HG03025 (cell line): ENCODE results near the gene TTLL4.

ENCODE experiments used
- ATAC-seq: cut with Tn5 transposase; IDR thresholded peaks from one replicate; pipeline ENCODE4 v1.9.1; 2021; ENCODE audit warnings: mild to moderate bottlenecking, moderate library complexity; ENCODE audit not compliant: unreplicated experiment, low FRiP score

TTLL4 gene

DNA sequence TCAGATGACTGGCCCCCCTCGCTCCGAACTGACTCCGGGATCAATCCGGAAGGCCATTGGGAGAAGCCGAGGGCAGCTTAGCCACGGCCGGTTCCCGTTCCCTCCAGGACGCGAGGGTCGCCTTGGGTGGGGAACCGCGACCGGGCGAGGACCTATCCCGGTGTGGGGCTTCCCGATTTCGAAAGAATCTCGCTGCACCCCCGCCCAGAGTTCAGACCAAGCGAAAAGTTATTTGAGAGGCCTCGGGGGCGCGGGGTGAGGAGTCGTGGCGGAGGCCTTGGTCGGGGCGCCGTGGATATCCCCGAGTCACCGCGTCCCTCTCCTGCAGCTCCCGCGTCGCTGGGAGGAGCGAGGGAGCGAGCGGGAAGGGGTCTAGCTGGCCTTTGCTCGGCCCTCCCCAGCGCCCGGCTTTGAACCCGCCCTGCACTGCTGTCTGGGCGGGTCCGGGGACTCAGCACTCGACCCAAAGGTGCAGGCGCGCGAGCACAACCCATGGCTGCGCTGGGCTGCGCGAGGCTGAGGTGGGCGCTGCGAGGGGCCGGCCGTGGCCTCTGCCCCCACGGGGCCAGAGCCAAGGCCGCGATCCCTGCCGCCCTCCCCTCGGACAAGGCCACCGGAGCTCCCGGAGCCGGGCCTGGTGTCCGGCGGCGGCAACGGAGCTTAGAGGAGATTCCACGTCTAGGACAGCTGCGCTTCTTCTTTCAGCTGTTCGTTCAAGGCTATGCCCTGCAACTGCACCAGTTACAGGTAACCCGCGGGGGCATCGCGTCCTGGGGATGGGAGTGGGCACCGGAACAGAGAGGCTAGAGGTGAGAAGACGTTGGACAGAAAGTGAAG is 71.3 kb downstream of the TTLL4 start, which contains the start of gene CYP27A1:
Gene CYP27A1 (plus strand): TSS at position 457 of the 837 bp plus-strand sequence. CDS start 36 bp downstream, at position 493.
- ATAC-seq = no peak

DNA sequence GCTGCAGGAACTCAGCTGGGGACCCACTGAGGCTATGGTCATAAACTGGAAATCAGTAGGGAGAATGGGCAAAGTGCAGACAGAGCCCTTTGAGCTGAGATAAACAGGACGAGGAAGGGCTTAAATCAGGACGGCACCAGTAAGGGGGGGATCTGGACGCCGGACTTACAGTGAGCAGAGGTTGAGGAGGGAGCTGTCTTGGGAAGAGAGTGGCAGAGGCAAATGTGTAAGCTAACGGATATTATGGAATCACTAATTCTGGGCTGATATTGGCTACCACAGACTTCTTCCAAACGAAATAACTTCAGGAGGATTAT is 71.9 kb downstream of the TTLL4 start:
- ATAC-seq = no peak

DNA sequence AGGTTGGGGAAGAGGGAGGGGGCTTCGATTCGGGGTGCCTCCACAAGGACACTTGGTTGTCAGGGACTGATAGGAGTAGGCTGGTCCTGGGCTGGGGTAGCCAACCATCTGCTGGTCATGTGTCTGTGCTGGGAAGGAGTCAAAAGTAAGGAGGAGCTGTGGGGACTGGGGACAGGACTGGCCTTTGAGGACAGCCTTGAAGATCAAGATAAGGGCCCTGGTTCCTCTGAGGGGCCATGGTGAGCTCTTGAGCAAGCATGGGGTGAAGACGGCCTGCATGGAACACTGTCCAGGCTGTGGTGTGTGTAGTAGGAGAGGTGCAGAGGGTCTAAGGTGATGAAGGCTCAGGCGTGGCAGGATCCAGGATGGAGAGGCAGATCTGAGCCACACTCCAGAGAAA is 73.1 kb downstream of the TTLL4 start:
- no peak for ATAC-seq

DNA sequence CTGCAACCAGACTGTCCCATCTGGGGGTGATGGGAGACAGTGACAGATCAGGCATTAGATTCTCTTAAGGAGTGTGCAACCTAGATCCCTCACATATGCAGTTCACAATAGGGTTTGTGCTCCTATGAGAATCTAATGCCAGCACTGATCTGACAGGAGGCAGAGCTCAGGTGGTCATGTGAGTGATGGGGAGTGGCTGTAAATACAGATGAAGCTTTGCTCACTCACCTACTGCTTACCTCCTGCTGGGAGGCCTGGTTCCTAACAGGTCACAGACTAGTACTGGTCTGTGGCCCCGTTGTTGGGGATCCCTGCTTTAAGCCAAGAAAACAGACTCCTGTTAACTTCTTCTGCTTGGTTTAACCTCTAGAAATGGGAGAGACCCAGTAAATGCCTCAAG is 74.5 kb downstream of the TTLL4 start:
- ATAC-seq = no peak

DNA sequence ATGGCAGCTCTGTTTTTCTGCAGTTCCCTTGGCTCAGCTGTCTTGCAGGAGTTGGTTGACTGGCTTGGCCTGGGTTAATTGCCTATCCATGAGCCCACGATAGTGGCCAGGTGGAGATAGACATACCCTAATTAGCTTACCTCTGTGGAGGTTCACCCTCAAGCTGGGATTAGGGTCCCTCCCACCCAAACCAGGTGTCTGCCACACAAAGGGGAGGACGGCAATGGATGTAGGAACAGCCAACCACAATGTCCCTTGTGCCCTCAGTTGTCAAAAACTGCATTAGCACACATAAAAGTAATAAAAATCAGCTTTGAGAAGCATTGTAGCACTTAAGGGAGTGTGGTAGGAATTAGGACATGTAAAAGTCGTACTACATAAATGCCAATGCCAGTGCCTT is 75.5 kb downstream of the TTLL4 start:
- ATAC-seq = no peak

DNA sequence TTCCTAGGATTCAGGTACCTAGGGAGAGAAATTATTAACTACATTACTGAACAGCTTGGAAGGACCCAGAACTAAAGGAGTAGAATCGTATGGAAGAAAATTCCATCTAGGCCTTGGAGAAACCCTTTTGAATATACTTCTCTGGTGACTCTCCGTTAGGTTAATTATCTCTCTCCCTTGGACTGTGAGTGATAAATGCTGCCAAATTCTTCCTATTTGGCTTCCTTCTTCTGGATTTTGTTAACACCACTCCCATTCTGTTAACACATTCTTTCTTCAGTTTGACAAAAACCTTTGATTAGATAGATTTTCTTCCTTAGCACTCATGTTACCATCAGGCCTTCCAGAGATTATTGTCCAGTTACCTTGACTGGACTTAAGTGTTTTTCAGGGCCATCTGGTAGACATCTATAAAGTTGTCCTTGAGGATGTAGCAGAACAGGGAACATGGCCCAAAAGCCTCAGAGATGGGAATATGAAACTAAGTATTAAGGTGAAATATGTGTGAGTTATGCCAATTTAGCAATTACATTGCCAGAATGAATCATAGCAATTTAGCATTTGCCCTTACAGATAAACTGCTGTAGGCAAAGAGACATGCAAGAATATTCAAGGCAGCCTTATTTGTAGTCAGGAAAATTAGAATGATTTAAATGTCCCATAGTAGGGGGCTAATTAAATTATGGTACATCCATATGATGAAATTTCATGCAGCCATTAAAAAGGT is 78.1 kb downstream of the TTLL4 start:
- ATAC-seq = no peak

DNA sequence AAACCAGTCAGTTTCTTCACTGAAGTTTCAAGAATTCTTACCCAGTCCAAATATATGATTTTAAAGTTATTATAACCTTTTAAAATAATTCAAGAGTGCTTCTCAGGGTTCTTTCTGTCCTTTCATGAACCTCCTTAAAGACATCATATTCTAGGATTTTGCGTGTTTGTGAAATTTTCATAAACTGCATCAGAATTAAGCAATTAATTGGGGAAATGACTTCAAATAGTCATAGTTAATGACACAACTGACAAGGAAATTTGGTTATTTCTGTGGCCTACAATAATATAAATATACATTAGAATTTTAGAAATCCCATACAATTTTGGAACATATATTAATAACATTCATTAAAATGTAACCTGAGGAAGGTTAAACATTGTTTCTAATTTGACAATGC is 81.8 kb downstream of the TTLL4 start:
- no peak for ATAC-seq

DNA sequence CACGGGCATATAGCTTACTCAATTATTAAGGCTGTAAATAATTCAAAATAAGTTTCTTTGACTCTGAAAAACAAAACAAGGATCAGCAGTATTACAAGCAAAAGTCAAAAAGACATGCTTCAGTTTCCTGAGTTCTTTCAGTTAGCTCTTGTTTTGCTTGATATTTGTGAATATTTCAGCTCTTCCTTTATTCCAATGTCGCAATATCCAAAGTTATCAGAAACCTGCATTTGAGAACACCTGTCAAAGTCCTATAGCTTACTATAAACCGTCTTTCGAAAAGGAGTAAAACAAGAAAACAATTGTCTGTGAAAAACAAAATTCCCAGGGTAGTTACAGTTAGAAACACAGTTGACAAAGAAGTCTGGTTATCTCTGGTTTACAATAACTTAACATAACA is 86.1 kb downstream of the TTLL4 start:
- no peak for ATAC-seq

DNA sequence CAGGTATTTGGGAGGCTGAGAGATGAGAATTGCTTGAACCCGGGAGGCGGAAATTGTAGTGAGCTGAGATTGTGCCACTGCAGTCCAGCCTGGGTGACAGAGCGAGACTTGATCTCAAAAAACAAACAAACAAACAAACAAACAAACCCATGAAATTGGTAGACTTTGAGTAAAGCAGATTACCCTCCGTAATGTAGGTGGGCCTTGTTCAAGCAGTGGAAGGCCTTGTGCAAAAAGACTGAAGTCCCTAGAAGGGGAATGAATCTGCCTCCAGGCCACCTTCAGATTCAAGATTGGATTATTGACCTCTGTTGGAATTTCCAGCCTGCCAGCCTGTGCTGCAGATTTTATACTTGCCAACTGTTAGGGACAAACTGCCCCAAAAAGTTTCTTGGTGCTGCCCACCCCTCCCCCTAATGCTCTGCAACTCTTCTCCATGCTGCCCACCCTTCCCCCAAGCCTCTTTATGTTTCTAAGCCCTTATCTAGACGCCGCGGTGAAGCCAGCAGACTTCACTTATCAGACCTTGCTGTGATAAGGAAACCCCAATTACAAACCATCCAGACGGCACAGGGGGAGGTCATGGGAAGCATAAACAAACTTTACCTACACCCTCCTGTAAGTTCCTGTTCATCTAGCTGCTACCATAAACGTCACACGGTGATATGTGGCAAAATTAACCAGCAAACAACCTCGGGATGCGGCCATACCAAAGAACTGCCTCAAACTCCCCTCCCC is 88.3 kb downstream of the TTLL4 start:
- no peak for ATAC-seq

DNA sequence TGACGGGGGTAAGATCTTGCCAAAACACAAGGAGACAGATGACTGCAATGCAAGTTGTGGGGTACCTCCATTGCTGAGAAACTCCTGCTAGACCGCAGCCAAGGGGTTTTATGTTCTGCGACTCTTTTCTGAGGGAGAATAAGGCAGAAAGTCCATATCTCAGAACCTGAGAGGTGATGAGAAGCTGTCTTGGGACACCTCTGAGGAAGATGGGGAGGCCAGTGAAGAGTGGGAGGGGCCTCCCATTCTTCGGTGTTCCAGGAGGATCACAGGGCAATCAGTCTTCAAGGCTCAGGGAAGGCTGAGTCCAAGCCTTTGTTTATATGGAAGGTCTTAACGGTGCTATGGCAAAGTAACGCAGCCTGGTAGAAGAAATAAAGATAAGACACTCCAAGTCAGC is 89.4 kb downstream of the TTLL4 start:
- no peak for ATAC-seq

DNA sequence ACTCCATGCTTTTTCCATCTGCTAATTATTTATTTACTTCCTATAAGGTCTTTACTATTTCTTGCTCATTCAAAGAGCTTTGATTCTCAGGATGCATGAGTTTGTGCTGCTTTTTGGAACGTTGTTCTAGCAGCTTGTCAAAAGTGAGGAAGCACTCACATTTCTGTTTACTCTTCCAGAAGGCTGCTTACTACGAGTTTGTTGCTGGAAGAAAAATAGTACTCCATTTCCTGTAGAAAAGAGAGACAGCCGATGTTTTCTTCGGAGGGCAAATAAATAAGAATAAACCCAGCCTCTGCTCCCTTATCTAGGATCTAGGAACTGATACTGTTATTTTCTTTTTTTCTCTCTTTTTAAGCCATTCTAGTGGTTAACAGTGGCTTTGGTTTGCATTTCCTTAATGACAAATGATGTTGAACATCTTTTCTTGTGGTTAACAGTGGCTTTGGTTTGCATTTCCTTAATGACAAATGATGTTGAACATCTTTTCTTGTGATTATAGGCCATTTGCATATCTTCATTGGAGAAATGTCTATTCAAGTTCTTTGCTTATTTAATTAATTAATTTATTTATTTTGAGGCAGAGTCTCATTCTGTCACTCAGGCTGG is 91.9 kb downstream of the TTLL4 start:
- ATAC-seq = no peak

DNA sequence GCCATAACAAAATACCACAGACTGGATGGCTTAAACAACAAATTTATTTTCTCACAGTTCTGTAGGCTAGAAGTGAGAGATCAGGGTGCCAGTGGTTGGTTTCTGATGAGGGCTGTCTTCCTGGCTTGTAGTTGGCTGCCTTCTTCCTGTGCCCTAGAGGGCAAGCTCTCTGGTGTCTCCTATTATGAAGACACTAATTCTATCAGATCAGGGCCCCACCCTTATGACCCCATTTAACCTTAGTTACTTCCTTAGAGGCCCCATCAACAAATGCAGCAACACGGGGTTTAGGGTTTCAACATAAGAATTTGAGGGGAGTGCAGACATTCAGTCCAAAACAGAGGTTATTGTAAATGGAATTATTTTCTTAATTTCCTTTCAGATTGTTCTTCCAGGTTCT is 94.2 kb downstream of the TTLL4 start:
- ATAC-seq = no peak
